Activated naive CD8-positive, alpha-beta T cell treated with anti-CD3 and anti-CD28 coated beads for 36 hours (primary cell): ENCODE results near the gene PIEZO1. TPM values are rescaled to one million over a fixed set of nuclear protein-coding genes. Genes with fewer than 3 reads are reported as not detected.

Experiments
- DNase-seq: peaks from one replicate; pipeline ENCODE4 v3.0.0; 2021
- H3K27ac Mint-ChIP-seq: one replicate; pipeline ENCODE4 v1.8.0; 2022; ENCODE audit warnings: mild to moderate bottlenecking, moderate library complexity, mixed read lengths
- H3K27me3 Mint-ChIP-seq: one replicate; pipeline ENCODE4 v1.8.0; 2022; ENCODE audit warnings: mild to moderate bottlenecking, mixed read lengths
- H3K36me3 Mint-ChIP-seq: one replicate; pipeline ENCODE4 v1.8.0; 2021; ENCODE audit warnings: mild to moderate bottlenecking, mixed read lengths
- H3K4me1 Mint-ChIP-seq: one replicate; pipeline ENCODE4 v1.8.0; 2021; ENCODE audit warnings: mixed read lengths
- H3K4me3 Mint-ChIP-seq: one replicate; pipeline ENCODE4 v1.8.0; 2022; ENCODE audit warnings: mild to moderate bottlenecking, moderate library complexity, mixed read lengths
- H3K9me3 Mint-ChIP-seq: one replicate; pipeline ENCODE4 v1.8.0; 2022; ENCODE audit warnings: mixed read lengths
- total RNA-seq, 2 experiments: library from RNA; stranded (reverse); gene quantifications; one replicate each; pipeline ENCODE4 v1.2.3, GENCODE V29; 2021

Gene PIEZO1
- total RNA-seq, 2 experiments from 2014 or later: 86.7 to 87.0 TPM

GRCh38 chr16:88693420-88694177, 91.4 kb downstream of the PIEZO1 start:
- Mint-ChIP-seq H3K4me1 (peaks cover 34% of the 10 kb centered on the region), H3K36me3 (peaks cover 4% of the 10 kb centered on the region), H3K9me3 (no peaks in the 10 kb centered on the region), H3K27me3 (no peaks in the 10 kb centered on the region), H3K4me3 (no peak overlapping the region), H3K27ac (no peak overlapping the region)
- DNase-seq: no peak

DNA sequence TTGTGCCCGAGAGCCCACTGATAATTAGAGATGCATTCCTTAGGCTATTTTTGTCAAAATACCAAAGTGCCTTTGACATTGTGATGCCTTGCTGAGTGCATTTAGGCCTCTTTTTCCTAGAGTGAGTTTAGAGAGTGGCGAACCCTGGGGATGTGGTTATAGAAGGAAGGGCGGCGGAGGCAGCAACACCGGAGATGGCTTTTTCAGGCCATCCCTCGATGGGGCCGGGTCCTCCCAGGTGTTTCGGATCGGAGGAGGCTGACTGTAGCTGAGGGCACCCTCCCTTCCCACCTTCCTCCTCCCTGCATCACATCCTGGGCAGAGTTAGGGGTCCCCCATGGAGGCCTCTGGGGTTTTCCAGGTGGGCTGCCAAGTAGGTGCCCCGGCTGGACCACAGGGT, 92.2 kb downstream of the PIEZO1 start:
- Mint-ChIP-seq H3K27me3 (no peaks in the 10 kb centered on the region), H3K4me3 (no peak overlapping the region), H3K27ac (no peak overlapping the region), H3K36me3 (peaks cover 4% of the 10 kb centered on the region), H3K9me3 (no peaks in the 10 kb centered on the region), H3K4me1 (peaks cover 29% of the 10 kb centered on the region)
- no peak for DNase-seq

DNA sequence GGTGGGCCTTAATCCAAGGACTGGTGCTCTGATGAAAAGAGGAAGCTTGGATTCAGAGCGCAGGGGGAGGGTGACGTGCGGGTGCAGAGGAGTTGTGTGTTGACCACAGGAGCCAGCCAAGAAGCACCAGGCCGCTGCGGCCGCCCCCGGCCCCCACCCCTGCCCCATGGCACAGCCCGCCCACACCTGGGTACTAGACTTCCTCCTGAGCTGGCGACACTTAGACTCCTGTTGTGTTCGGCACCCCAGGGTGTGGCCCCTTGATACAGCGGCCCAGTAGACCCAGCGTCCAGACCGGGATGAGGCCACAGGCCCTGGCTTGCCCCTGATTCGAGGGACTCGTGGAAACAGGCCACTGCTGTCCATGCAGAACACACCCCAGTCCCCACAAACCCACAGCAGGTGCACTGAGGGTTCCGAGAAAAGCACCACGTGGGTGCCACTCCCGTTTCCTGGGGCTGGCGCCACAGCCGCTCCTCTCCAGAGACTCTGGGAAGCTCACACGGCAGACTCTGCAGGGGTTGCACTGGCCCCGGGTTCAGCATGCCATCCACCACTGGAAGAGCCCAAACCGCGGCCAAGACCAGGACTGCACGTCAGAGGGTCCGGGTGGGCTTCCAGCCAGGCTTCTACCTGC, 93.0 kb downstream of the PIEZO1 start:
- Mint-ChIP-seq H3K27ac (peak overlapping the region; percentile 60), H3K36me3 (no peaks in the 10 kb centered on the region), H3K9me3 (no peaks in the 10 kb centered on the region), H3K4me1 (peaks cover 27% of the 10 kb centered on the region), H3K27me3 (no peaks in the 10 kb centered on the region), H3K4me3 (no peak overlapping the region)
- no peak for DNase-seq

GRCh38 chr16:88691129-88691813, 93.7 kb downstream of the PIEZO1 start:
- no peak overlapping the region for H3K4me3 Mint-ChIP-seq
- no peaks in the 10 kb centered on the region for H3K36me3 Mint-ChIP-seq
- no peaks in the 10 kb centered on the region for H3K27me3 Mint-ChIP-seq
- no peak overlapping the region for H3K27ac Mint-ChIP-seq
- DNase-seq: no peak
- peaks cover 27% of the 10 kb centered on the region for H3K4me1 Mint-ChIP-seq
- H3K9me3 Mint-ChIP-seq: no peaks in the 10 kb centered on the region

DNA sequence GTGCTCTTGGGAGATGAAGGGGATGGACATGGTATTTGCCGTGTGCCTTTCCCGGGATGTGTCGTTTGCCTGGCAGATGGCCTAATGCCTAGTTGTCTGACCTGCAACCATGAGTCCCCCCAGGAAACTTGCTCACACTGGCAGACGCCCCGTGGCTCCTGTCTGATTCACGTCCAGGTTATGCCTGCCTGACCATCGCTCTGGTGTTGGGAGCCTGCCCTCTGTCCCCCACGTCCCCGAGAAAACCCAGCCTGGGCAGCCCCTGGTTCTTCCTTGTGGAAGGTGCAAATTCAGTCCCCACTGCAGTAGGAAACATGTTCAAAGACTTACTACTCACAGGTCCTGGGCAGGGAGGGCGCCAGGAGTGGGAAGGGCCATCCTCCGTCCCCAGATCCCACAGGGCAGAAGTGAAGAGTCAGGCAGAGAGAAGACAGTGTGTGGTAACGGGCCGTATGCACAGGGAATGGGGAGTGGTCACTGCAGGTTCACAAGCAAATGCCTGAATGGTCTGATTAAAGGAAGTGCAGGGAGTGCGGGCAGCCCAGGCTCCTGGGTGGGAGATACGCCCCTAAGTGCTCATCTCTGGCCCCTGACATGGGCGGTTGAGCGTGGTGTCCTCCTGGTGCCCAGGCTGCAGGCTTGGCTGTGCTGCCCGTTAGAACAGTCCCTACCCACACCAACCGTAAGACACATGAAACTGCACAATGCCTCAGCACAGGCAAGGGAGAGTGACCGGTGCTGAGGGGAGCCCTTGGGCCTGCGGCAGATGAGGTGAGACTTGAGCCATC, 94.5 kb downstream of the PIEZO1 start:
- H3K4me1 Mint-ChIP-seq: peaks cover 27% of the 10 kb centered on the region
- H3K9me3 Mint-ChIP-seq: no peaks in the 10 kb centered on the region
- H3K27me3 Mint-ChIP-seq: no peaks in the 10 kb centered on the region
- H3K27ac Mint-ChIP-seq: no peak overlapping the region
- no peak for DNase-seq
- H3K4me3 Mint-ChIP-seq: no peak overlapping the region
- no peaks in the 10 kb centered on the region for H3K36me3 Mint-ChIP-seq

- Mint-ChIP-seq H3K4me3 (no peak overlapping the region), H3K9me3 (no peaks in the 10 kb centered on the region), H3K27ac (no peak overlapping the region), H3K36me3 (no peaks in the 10 kb centered on the region), H3K27me3 (no peaks in the 10 kb centered on the region), H3K4me1 (peaks cover 39% of the 10 kb centered on the region)
- DNase-seq: no peak
Observed at GRCh38 chr16:88688013-88688778, 96.8 kb downstream of the PIEZO1 start.

GRCh38 chr16:88687676-88688012, 97.4 kb downstream of the PIEZO1 start:
- no peak for DNase-seq
- Mint-ChIP-seq H3K4me3 (no peak overlapping the region), H3K27me3 (no peaks in the 10 kb centered on the region), H3K4me1 (peaks cover 36% of the 10 kb centered on the region), H3K9me3 (no peaks in the 10 kb centered on the region), H3K27ac (no peak overlapping the region), H3K36me3 (no peaks in the 10 kb centered on the region)

DNA sequence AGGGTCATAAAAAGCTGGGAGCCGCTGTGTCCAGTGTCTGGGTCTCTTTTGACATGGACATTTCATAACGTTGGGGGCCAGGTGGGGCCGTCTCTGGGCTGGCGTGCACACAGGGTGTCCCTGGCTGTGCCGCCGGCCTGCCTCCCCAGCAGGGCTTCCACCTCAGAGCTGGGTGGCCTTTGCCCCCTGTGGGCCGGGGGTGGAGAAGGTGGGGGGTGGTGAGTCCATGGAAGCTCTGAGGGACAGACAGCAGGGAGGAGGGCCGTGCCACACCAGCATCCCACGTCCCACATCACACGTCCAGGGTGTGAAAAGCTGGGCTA, 97.8 kb downstream of the PIEZO1 start:
- no peak for DNase-seq
- Mint-ChIP-seq H3K4me1 (peaks cover 35% of the 10 kb centered on the region), H3K9me3 (no peaks in the 10 kb centered on the region), H3K4me3 (no peak overlapping the region), H3K27ac (no peak overlapping the region), H3K27me3 (no peaks in the 10 kb centered on the region), H3K36me3 (no peaks in the 10 kb centered on the region)

GRCh38 chr16:88686439-88687253, 98.4 kb downstream of the PIEZO1 start, which contains the start of gene SNAI3:
Gene SNAI3 (minus strand): TSS chr16:88686507. CDS start chr16:88686406, 101 bp downstream.
- DNase-seq: peak; percentile 91
- peaks cover 36% of the 10 kb centered on the region for H3K4me1 Mint-ChIP-seq
- H3K27ac Mint-ChIP-seq: no peak within 1 kb of the TSS
- H3K36me3 Mint-ChIP-seq: no peaks in the 10 kb centered on the region
- no peaks in the 10 kb centered on the region for H3K27me3 Mint-ChIP-seq
- no peaks in the 10 kb centered on the region for H3K9me3 Mint-ChIP-seq
- peak within 1 kb of the TSS; percentile 76 for H3K4me3 Mint-ChIP-seq

- DNase-seq: peak; percentile 51
- H3K4me1 Mint-ChIP-seq: peaks cover 38% of the 10 kb centered on the region
- no peaks in the 10 kb centered on the region for H3K27me3 Mint-ChIP-seq
- H3K9me3 Mint-ChIP-seq: no peaks in the 10 kb centered on the region
- no peaks in the 10 kb centered on the region for H3K36me3 Mint-ChIP-seq
- peak overlapping the region; percentile 76 for H3K4me3 Mint-ChIP-seq
- no peak overlapping the region for H3K27ac Mint-ChIP-seq
Observed at GRCh38 chr16:88686062-88686438, 99.0 kb downstream of the PIEZO1 start.

DNA sequence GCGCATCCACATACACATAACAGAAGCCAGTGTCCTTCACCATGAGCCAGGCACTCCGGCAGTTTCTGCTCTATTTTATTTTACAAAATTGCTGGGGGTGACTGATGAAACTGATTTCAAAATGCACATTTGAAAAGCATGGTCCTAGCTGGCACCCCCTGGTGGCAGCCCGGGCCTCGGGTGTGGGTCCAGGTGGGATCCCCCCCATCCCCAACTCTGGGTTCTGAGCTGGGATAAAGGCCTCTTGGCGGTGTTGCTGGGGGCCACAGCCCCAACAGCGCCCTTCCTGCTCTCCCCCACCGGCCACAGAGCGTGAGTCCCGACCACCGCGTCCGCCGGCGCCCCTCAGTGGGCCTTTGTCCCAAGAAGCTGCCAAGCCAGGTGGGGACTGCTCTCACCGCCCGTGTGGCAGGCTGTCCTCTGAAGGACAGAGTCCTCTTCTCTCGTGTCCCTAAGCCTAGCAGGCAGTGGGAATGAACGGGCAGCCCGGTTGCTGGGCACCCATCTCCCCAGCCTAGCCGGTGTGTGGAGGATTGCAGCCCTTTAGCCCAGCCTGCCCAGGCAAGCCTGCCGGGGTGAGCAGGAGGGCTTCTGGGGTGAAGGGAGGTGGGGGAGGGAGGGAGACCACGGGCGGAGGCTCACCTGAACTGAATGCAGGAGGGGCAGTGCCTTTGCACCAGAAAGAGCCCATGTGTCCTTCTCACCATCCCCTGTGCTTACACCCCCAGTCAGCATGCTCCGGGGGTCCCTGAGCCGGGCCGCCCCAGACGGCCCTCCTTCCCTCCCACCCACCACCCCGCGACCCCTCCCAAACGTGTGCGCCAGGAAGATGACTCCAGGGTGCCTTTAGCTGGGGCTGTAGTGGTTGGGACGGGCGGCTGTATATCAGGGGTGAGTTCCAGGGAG, 99.6 kb downstream of the PIEZO1 start:
- Mint-ChIP-seq H3K4me1 (peaks cover 37% of the 10 kb centered on the region), H3K36me3 (no peaks in the 10 kb centered on the region), H3K27me3 (no peaks in the 10 kb centered on the region), H3K9me3 (no peaks in the 10 kb centered on the region), H3K27ac (no peak overlapping the region), H3K4me3 (peak overlapping the region; percentile 76)
- peak; percentile 72 for DNase-seq

DNA sequence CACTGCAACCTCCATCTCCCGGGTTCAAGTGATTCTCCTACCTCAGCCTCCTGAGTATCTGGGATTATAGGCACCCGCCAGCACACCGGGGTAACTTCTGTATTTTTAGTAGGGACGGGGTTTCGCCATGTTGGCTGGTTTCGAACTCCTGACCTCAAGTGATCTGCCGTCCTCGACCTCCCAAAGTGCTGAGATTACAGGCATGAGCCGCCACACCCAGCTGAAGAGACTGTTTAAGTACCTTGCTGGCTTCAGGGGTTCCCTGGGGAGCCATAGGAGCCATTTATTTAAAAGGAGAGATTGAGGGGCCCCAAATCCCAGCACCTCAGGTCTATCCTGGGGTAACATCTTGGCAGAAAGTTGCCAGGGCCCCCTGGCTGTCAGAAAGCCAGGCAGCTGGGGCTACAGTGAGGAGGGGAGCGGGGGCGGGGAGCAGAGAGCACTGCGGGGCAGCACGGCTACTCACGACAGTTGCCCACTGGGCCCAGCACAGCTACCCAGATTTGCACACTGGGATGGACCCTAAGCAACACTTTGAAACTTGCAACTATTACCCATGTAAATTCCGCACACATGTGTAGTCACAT, 100.4 kb downstream of the PIEZO1 start:
- Mint-ChIP-seq H3K27ac (no peak overlapping the region), H3K36me3 (no peaks in the 10 kb centered on the region), H3K4me3 (peak overlapping the region; percentile 76), H3K9me3 (no peaks in the 10 kb centered on the region), H3K4me1 (peaks cover 37% of the 10 kb centered on the region), H3K27me3 (no peaks in the 10 kb centered on the region)
- no peak for DNase-seq
